Stimulated activated CD4-positive, alpha-beta T cell treated with anti-CD3 and anti-CD28 coated beads, Interleukin-15, amount 100 ng/mL, for 24 hours (primary cell): Measurements from ENCODE around the gene RRAD.
"Not testable (repeated sequence)": the region's sequence is repeated elsewhere in the genome, so short reads cannot be mapped to it uniquely, and the experiment has no call there.

Experiments used
- DNase-seq: peaks from one replicate; pipeline ENCODE4 v3.0.0-alpha.2; 2020

RRAD gene, protein sequence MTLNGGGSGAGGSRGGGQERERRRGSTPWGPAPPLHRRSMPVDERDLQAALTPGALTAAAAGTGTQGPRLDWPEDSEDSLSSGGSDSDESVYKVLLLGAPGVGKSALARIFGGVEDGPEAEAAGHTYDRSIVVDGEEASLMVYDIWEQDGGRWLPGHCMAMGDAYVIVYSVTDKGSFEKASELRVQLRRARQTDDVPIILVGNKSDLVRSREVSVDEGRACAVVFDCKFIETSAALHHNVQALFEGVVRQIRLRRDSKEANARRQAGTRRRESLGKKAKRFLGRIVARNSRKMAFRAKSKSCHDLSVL

DNA sequence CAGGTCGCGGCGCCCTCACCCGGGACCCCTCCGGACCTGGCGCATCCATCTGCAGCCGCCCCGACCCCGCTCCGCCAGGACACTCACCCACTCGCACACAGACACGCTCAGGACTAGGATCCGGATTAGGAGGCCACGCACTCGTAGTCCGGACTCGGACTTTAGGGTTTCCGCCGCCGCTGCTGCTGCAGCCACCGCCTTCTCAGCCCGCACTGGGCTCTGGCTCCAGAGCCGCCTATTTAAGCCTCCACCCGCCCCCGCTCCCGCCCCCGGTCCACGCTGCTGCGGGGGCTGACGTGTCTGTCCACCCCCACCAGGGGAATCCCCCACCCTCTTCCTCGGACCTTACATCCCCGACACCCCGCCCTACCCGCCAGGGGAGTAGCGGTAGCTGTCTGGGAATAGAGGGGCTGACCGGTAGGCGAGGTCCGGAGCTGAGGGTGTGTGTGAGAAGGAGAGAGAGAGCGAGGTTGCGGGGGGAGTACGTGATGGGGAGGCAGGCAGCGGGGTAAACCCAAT, at the start of gene RRAD:
TSS of gene RRAD (minus strand) at position 214 of the 519 bp plus-strand sequence. CDS start 356 bp downstream, outside the sequence.
- no peak for DNase-seq

DNA sequence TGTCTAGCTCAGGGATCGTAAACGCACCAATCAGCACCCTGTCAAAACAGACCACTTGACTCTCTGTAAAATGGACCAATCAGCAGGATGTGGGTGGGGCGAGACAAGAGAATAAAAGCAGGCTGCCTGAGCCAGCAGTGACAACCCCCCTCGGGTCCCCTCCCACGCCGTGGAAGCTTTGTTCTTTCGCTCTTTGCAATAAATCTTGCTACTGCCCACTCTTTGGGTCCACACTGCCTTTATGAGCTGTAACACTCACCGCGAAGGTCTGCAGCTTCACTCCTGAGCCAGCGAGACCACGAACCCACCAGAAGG, 49.6 kb upstream of the RRAD start:
- DNase-seq = peak; percentile 70

DNA sequence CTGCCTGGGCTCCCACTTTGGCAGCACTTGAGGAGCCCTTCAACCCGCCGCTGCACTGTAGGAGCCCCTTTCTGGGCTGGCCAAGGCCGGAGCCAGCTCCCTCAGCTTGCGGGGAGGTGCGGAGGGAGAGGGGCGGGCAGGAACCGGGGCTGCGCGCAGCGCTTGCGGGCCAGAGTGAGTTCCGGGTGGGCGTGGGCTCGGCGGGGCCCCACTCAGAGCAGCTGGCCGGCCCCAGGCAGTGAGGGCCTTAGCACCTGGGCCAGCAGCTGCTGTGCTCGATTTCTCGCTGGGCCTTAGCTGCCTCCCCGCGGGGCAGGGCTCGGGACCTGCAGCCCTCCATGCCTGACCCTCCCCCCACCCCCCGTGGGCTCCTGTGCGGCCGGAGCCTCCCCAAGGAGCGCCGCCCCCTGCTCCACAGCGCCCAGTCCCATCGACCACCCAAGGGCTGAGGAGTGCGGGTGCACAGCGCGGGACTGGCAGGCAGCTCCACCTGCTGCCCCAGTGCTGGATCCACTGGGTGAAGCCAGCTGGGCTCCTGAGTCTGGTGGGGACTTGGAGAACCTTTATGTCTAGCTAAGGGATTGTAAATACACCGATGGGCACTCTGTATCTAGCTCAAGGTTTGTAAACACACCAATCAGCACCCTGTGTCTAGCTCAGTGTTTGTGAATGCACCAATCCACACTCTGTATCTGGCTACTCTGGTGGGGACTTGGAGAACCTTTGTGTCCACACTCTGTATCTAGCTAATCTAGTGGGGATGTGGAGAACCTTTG, 49.0 kb upstream of the RRAD start:
- not testable (repeated sequence) for DNase-seq

DNA sequence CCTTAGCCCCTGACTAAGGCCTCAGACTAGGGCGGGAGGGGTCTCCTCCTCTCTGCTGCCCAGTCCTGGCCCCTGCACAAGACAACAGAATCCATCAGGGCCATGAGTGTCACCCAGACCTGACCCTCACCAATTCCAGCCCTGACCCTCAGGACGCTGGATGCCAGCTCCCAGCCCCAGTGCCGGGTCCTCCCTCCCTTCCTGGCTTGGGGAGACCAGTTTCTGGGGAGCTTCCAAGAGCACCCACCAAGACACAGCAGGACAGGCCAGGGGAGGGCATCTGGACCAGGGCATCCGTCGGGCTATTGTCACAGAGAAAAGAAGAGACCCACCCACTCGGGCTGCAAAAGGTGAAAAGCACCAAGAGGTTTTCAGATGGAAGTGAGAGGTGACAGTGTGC, 48.4 kb upstream of the RRAD start:
- DNase-seq = no peak

DNA sequence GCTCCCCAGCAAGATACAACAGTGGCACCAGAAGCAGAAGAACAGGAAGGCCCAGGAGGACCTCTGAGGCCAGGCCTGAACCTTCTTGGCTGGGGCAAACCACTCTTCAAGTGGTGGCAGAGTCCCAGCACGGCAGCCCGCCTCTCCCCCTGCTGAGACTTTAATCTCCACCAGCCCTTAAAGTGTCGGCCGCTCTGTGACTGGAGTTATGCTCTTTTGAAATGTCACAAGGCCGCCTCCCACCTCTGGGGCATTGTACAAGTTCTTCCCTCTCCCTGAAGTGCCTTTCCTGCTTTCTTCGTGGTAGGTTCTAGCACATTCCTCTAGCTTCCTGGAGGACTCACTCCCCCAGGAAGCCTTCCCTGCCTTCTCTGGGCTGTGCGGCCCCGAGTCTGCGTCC, 47.6 kb upstream of the RRAD start:
- DNase-seq = no peak

DNA sequence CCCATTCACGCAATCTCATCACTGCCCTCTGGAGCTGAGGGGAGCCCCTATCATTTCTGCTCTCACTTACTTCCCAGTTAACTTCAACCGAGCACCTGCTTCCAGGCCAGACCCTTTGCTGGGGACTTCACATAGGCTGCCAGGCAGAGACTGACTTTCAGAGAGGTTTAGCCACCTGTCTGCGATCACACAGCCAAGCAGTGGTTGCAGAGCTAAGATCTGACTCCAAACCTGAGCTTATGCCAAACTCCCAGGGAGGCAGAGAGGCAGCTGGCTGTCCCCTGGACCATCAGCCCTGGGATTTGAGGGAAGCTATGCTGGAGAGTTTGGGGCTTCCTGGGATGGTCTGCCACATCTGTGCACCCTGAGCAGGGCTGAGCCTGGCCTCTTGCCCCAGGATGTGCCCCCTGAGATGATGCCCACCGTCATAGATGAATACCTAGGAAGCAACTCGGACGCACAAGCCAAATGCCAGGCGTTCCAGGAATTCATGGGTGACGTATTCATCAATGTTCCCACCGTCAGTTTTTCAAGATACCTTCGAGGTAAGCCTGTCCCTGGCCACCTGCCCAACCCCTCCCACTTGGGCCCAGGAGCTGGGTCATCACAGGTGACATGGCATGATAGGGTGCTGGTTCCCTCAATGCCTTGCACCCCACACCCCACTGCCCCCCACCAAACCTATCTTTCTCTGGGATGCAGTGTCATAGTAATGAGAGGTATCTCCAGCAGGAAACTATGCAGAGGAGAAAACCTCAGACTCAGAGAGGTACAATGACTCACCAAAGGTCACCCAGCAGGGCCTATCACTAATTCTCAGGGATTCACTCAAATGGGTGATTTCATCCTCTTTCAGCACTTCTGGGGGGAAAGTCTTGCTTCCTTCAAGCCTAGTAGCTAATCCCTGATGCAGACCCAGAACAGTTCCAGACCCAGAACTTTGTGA, 45.7 kb upstream of the RRAD start:
- no peak for DNase-seq

DNA sequence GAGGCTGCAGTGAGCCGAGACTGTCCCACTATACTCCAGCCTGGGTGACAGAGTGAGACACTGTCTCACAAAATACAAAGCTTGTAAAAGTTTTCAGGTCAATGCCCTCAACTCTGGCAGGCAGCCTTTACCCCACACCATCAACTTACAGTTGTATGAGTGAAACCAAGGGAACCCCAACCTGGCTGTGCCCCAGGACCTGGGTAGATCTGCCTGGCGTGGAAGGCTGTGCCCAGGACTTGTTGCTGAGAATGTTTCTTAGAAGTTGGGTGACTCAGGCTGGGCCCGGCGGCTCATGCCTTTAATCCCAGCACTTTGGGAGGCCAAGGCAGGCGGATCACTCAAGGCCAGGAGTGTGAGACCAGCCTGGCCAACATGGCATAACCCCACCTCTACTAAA, 43.5 kb upstream of the RRAD start:
- no peak for DNase-seq

DNA sequence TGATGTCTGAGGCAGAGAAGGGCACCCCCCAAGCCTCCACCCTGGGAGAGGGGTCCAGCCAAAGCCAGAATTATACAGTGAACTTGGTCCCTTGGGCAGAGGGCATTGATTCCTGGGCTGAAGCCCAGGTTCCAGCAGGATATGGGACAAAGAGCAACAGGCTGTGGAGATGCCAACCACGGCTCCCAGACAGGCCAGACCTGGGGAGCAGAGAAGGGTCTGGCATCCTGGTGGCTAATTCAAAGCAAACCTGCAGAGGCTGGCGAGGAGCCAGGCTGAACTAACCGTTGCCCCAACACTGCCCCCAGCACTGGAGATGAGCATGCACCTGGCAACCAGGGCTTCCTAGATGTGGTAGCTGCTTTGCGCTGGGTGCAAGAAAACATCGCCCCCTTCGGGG, 38.7 kb upstream of the RRAD start:
- DNase-seq = no peak

DNA sequence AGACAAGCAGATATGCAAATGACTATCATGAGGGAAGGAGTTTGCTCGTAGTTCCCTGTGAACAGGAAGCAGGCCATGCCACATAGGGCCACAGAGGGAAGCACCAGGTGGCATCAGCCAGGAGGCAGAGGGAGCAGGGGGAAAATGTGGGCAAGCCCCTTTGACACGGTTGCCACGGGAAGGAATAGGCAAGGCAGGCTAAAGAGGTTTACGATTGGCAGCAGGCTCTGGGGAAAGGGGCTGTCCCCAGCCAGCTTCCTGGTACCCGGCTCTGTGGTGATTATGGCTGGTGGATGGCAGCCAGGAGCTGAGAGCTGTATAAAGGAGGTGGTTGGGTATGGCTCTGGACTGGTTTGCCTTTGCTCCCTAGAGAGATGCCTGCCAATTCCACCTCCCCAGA, 36.6 kb upstream of the RRAD start:
- DNase-seq = no peak

DNA sequence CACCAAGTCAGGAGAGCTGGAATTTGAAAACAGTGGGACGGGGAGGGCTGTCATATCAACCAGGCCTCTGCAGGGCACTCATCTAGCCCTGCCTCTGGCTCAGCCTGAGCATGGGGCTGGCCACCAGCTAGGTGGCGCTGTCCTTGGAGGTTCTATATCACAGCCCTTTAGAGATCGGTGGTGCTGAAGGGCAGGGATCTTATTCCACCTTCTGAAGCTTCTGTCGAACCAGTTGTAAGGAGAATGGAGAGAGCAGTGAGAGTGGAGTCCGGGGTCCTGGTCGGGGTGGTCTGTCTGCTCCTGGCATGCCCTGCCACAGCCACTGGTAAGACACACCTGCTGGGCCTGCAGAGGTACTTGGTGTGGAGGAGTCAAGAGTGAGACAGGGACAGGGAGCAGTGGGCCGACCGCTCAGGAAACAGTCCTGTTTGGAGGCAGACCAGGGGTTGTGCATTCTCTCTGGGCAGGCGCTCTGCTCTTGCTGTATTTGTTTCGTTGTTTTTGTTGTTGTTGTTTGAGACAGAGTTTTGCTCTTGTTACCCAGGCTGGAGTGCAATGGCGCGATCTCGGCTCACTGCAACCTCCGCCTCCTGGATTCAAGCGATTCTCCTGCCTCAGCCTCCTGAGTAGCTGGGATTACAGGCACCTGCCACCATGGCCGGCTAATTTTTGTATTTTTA, 35.9 kb upstream of the RRAD start, which contains the start of gene CES3:
TSS of gene CES3 (plus strand) at position 202 of the 680 bp plus-strand sequence. CDS start at position 244, 42 bp downstream.
- peak; percentile 81 for DNase-seq

DNA sequence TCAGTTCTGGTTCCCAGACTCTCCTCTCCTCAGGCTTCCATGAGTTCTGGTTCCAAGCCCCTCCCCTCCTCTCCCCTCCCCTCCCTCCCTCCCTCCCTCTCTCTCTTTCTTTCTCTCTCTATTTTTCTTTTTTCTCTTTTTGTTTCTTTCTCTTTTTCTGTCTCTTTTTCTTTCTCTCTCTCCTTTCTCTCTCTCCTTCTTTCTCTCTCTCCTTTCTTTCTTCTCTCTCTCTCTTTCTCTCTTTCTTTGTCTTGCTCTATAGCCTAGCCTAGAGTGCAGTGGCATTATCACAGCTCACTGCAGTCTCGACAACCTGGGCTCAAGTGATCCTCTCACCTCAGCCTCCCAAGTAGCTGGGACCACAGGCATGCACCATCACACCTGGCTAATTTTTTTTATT, 34.9 kb upstream of the RRAD start:
- DNase-seq = no peak

DNA sequence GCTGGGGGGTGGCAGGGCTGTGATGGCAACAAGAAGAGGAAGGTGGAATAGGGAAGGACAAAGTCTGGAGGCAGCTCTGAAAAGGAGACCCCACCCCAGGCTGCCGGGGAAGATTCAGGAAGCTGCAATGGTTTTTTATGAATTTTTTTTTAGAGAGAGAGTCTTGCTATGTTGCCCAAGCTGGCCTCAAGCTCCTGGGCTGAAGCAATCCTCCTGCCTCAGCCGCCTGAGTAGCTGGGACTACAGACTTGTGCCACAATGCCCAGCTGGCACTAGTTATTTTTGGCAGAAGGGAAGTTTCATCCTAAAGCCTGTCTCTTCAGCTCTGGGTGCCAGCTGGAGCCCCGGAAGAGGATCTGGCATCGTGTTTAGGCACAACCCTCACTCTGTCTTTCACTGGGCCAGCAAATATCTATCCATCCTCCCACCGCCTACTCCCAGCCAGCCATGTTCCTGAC, 34.4 kb upstream of the RRAD start:
- no peak for DNase-seq

DNA sequence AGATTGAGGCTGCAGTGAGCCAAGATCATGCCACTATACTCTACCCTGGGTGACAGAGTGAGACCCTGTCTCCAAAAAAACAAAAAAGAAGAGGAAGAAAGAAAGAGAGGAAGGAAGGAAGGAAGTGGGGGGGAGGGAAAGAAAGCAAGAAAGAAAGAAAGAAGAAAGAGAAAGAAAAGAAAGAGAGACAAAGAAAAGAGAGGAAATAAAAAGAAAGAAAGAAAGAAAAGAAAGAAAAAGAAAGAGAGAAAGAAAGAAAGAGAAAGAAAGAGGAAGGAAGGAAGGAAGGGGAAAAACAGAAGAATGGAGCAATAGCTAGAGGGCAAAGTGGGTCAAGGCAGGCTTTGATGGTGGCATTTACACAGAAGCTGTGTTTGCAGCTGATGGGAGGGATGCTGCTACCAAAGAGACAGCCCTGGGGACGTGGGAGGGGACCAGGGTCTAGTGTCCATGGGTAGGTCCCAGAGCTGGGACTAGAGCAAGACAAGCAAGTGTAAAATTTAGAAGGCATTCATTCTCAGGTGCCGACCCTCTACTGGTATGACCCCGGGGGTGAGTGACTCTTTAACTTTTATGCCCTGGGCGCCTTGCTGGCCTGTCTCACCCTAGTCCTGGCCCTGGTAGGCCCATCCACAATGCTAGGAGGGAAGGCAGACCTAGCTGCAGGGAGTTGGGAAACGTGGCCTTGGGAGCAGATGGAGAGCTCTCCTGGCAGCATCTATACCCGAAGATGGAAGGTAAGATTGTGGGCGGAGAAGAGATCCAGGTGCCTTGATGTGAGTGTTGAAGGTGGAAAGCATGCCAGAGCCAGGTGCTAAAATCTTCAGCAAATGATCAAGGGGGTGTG, 33.7 kb upstream of the RRAD start:
- DNase-seq = no peak

DNA sequence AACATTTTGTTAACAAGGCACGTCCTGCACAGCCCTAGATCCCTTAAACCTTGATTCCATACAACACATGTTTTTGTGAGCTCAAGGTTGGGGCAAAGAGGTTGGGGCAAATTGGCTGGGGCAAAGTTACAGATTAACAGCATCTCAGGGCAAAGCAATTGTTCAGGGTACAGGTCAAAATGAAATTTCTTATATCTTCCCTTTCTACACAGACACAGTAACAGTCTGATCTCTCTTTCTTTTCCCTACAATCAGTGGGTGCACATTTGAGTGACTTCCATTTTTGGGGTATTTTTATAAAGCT, 30.8 kb upstream of the RRAD start:
- not testable (repeated sequence) for DNase-seq

DNA sequence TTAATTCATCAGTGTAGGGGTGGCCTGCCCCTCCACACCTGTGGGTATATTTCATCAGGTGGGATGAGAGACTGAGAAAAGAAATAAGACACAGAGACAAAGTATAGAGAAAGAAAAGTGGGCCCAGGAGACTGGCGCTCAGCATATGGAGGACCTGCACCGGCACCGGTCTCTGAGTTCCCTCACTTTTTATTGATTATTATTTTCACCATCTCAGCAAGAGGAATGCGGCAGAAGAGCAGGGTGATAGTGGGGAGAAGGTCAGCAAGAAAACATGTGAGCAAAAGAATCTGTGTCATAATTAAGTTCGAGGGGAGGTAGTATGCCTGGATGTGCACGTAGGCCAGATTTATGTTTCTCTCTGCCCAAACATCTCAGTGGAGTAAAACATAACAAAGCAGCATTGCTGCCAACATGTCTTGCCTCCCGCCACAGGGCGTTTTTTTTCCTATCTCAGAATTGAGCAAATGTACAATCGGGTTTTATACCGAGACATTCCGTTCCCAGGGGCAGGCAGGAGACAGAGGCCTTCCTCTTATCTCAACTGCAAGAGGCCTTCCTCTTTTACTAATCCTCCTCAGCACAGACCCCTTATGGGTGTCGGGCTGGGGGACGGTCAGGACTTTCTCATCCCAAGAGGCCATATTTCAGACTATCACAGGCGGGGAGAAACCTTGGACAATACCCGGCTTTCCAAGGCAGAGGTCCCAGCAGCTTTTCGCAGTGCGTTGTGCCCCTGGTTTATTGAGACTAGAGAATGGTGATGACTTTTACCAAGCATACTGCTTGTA, 30.2 kb upstream of the RRAD start:
- not testable (repeated sequence) for DNase-seq

DNA sequence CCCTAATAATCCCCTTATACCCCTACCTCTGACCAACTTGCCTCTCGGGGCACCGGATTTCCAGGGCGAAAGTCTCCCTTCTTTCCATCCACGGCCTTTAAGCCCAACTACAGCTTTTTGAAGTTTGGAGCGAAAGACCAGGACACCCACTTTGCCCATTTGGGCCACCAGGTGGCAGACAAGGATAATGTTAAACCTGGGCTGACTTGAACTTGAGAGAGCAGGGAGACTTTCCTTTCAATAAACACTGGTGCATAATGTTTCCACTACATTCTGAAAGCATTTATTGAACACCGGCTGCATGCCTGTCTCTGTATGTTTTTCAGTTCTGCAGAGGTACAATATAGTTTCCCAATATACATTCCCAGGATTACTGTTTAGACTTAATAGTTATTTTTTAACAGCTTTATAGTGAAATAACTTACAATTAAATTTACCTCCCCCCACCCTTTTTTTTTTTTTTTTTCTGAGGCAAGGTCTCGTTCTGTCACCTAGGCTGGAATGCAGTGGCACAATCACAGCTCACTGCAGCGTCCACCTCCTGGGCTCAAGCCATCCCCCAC, 28.8 kb upstream of the RRAD start:
- DNase-seq = peak; percentile 85

DNA sequence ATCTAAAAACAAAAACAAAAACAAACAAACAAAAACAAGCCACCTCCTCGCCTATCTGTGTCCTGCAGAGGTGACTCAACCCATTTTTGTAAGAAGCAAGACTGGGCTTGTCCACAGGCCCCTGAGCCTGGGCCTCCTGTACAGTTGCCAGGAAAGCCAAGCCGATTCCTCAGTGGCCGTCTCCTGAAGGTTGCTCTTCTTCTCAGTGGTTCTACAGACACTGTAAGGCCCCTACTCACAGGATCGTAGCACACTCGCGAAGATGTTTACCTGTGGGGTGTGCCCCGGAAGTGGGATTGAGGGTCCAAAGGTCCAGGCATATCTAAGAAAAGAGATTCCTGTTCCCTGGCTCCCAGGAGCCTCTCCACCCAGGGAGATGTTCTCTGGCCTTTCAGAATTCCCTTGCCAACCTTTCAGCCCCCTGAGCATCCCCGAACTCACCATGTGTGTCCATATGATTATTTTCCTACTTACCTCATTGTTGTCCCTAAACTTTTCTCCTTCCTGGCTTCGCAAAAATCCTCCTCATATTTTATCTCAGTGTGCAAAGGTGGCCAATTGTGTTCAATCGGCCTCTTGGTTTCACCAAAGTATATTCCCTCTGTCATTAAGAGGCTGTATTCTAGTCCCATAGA, 28.2 kb upstream of the RRAD start:
- no peak for DNase-seq

DNA sequence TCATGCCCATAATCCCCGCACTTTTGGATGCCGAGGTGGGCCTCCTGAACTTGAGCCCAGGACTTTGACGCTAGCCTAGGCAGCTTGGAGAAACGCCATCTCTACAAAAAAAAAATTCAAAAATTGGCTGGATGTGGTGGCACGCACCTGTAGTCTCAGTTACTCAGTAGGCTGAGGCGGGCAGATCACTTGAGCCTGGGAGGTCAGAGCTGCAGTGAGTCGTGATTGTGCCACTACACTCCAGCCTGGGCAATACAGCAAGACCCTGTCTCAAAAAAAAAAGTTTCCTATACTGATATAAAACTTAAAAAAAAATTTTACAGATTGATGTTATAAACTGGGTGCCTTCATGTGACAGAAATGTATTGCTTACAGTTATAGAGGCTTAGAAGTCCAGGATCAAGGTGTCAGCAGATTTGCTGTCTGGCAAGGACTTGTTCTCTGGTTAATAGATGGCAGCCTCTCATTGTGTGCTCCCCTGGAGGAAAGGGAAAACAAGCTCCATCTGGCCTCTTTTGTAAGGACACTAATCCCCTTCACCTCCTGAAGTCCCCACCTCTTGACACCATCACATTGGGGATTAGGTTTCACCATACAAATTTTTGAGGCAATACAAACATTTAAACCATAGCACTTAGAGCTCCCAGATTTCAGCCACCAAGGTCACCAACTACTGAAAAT, 27.2 kb upstream of the RRAD start:
- DNase-seq = no peak
